Activated CD4-positive, alpha-beta T cell treated with anti-CD3 and anti-CD28 coated beads for 36 hours (primary cell): ENCODE data around the gene SVOP. TPM values are rescaled to one million over a fixed set of nuclear protein-coding genes. Genes with fewer than 3 reads are reported as not detected.
"Not testable (repeated sequence)": the region's sequence is repeated elsewhere in the genome, so short reads cannot be mapped to it uniquely, and the experiment has no call there.

Source experiments
- ATAC-seq: fragments of 200-7000 bp; cut with Tn5 transposase; one replicate; pipeline ENCODE4 v1.10.0; 2021; ENCODE audit warnings: mild to moderate bottlenecking, moderate library complexity
- CTCF ChIA-PET: fragments of 350-600 bp; sonication (Branson Sonifier 250); formaldehyde crosslinking; loops from one replicate; lab custom pipeline; 2021; ENCODE audit warnings: antibody characterized with exemption; lab: Charles Lee
- POLR2A ChIA-PET: fragments of 350-600 bp; sonication (Branson Sonifier 250); formaldehyde crosslinking; loops from one replicate; lab custom pipeline; 2021; ENCODE audit warnings: antibody characterized with exemption, inconsistent platforms; lab: Charles Lee
- DNase-seq: peaks from one replicate; pipeline ENCODE4 v3.0.0-alpha.2; 2020
- H3K27ac Mint-ChIP-seq: one replicate; pipeline ENCODE4 v1.8.0; 2021; ENCODE audit warnings: mixed read lengths
- H3K27me3 Mint-ChIP-seq: one replicate; pipeline ENCODE4 v1.8.0; 2021; ENCODE audit warnings: mixed read lengths
- H3K36me3 Mint-ChIP-seq: one replicate; pipeline ENCODE4 v1.8.0; 2021; ENCODE audit warnings: low read depth, mixed read lengths
- H3K4me1 Mint-ChIP-seq: one replicate; pipeline ENCODE4 v1.8.0; 2021; ENCODE audit warnings: mixed read lengths
- H3K4me3 Mint-ChIP-seq: one replicate; pipeline ENCODE4 v1.8.0; 2021; ENCODE audit warnings: mild to moderate bottlenecking, moderate library complexity, mixed read lengths
- H3K9me3 Mint-ChIP-seq: one replicate; pipeline ENCODE4 v1.8.0; 2021; ENCODE audit warnings: low read depth, mixed read lengths
- intact Hi-C, 2 experiments: fragments of 100-400 bp; cut with DNase I in 1 of 2; cut with micrococcal nuclease in 1 of 2; formaldehyde crosslinking; loops; one replicate each; pipeline versions ENCODE4 v1.14.2 to v1.15.1; 2022 to 2024; cut with DNase I, micrococcal nuclease
- total RNA-seq, 2 experiments: library from RNA; stranded (reverse); gene quantifications; one replicate each; pipeline ENCODE4 v1.2.3, GENCODE V29; 2021

Gene SVOP
- total RNA-seq, 2 experiments from 2014 or later: not detected

DNA sequence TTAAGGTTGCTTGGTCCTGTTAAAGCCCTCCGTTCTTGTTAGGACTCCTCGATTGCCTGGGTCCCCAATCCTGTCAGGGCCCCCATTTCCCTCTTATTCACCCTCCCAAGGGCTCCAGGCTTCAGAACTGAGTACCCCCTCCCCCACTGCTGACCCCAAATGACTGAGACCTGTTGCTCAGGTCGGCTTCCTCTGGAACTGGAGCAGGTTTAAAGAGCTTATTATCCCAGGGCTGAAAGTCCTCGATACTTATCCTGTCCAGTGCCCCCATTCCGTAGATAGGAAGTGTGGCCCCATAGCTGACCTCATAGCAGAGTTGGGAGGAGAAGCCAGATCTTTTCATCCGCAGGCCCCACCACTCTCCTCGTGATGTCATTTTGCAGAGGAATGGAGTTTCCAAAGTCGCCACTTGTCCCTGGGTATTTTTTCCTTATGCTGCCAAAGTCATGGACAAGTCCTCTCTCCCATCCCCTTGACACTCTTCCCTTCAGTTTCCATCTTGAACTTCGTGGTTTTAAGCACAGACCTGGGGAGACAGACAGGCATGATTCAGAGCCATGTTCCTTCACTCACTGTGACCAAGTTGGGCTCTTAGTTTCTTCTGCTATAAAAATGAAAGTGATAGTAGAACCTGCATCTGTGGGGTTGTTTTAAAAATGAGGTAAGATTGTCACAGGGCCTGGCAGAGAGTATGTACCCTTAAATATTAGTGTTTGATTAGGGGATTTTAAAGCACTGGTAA lies 32.7 kb upstream of the SVOP start:
- Mint-ChIP-seq H3K9me3 (no peaks in the 10 kb centered on the region), H3K36me3 (peaks cover 10% of the 10 kb centered on the region), H3K4me1 (peaks cover 6% of the 10 kb centered on the region), H3K27ac (peak overlapping the region; percentile 97), H3K4me3 (peak overlapping the region; percentile 86), H3K27me3 (no peaks in the 10 kb centered on the region)
- ATAC-seq (peak; percentile 87), DNase-seq (peak; percentile 52)
- CTCF ChIA-PET: interaction anchor here (0.8 to 2.6 kb wide), 5 partner anchors 16 to 42 kb away, joined by 3 to 12 read pairs (median 5); partner anchors contain the start of gene ALKBH2
- POLR2A ChIA-PET: interaction anchor here (1.2 kb wide), 1 partner anchor 40 kb away, joined by 4 read pairs; the partner anchor contains the start of gene ALKBH2
- intact Hi-C loops: loop anchor here (1.0 to 5.0 kb wide), 9 partner anchors 196 to 1369 kb away; partner anchors contain the start of genes CORO1C (in 1 of the 2), FICD (in 1 of the 2), ISCU (in 1 of the 2) and MMAB (in 1 of the 2)

DNA sequence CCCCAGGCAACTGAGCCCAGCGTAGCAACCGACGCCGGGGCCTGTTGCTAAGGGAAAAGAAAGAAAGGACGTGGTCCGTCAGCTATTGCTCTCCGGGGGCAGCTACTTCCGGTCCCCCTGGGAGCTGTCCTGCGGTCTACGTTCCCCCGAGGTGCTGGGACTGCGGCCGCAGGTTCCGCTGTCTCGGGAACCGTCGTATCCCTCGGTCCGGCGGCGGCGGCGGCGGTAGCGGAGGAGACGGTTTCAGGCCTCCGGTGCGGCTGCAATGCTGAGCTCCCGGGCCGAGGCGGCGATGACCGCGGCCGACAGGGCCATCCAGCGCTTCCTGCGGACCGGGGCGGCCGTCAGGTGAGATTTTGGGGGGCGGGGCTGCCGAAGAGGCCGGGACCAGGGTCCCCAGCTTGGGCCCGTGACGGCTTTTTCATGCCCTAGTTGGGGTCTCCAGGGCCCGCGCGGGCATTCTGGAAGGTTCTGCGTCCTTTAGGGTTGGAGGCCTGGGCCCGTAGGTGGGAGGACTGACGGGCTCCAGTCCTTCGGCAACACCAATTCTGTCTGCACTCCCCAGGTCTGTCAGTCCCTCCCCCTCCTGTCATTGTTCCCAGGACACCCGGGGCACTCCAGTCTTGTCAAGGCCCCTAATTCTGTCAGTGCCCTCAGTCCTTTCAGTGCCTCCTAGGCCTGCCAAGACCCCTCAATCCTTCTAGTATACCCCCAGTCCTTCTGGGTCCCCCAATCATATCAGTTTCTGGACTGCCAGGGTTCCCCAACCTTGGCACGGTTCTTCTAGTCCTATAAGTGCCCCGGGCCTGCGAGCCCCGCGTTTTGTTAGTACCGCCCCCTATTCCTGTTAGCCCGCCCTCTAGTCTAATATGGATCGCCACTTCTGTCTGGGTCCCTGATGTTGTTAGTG lies 31.8 kb upstream of the SVOP start, which contains the start of gene USP30:
USP30 (plus strand) TSS at position 163 of the 910 bp plus-strand sequence; CDS start at position 266, 103 bp downstream.
- ATAC-seq: peak; percentile 70
- ChIA-PET POLR2A (interaction anchor here (0.7 kb wide), 1 partner anchor 18 kb away, joined by 3 read pairs; no protein-coding TSS in a partner anchor), CTCF (interaction anchor here (0.7 to 2.6 kb wide), 6 partner anchors 34 to 376 kb away, joined by 3 to 14 read pairs (median 4); partner anchors contain the start of gene ALKBH2)
- H3K36me3 Mint-ChIP-seq: peaks cover 5% of the 10 kb centered on the region
- H3K27me3 Mint-ChIP-seq: no peaks in the 10 kb centered on the region
- H3K4me1 Mint-ChIP-seq: peaks cover 6% of the 10 kb centered on the region
- peak within 1 kb of the TSS; percentile 86 for H3K4me3 Mint-ChIP-seq
- intact Hi-C loops: loop anchor here (1.0 to 5.0 kb wide), 14 partner anchors 41 to 1368 kb away; partner anchors contain the start of genes ALKBH2 (in 2 of the 2), ISCU (in 2 of the 2), CORO1C (in 1 of the 2) and FICD (in 1 of the 2)
- H3K27ac Mint-ChIP-seq: peak within 1 kb of the TSS; percentile 97
- peak; percentile 91 for DNase-seq
- no peaks in the 10 kb centered on the region for H3K9me3 Mint-ChIP-seq

DNA sequence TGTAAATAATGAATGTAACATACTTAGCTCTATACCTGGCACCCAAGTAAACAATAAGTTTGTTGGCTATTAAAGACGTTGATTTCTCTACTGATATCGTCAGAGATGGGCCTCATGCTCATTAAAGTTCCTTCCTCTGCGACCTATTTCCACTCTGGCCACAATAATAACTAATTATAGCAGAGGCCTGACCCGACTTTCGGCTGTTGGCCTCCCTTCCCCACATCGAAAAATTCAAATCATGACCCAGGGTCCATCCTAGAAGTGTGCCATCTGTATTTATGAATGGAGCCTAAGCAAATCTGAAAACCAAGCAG lies 31.2 kb upstream of the SVOP start:
- Mint-ChIP-seq H3K27ac (peak overlapping the region; percentile 85), H3K4me1 (peaks cover 6% of the 10 kb centered on the region), H3K9me3 (no peaks in the 10 kb centered on the region), H3K36me3 (peaks cover 5% of the 10 kb centered on the region), H3K4me3 (peak overlapping the region; percentile 86), H3K27me3 (no peaks in the 10 kb centered on the region)
- intact Hi-C loops: loop anchor here (1.0 to 5.0 kb wide), 13 partner anchors 41 to 1367 kb away; partner anchors contain the start of genes ALKBH2 (in 2 of the 2), ISCU (in 2 of the 2), CORO1C (in 1 of the 2) and FICD (in 1 of the 2)
- POLR2A ChIA-PET: interaction anchor here (0.7 kb wide), 1 partner anchor 17 kb away, joined by 3 read pairs; no protein-coding TSS in a partner anchor
- DNase-seq: no peak
- CTCF ChIA-PET: interaction anchor here (0.8 to 2.6 kb wide), 5 partner anchors 40 to 376 kb away, joined by 3 to 14 read pairs (median 4); partner anchors contain the start of gene ALKBH2
- ATAC-seq: no peak

DNA sequence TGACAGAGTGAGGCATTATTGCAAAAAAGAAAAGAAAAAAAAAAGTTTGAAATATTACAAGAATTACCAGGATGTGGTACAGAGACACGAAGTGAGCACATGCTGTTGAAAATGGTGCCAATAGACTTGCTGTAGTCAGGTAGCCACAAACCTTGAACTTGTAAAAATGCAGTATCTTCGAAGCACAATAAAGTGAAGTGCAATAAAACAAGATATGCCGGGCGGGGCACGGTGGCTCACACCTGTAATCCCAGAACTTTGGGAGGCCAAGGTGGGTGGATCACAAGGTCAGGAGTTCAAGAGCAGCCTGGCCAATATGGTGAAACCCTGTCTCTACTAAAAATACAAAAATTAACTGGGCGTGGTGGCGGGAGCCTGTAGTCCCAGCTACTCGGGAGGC lies 28.9 kb upstream of the SVOP start:
- H3K9me3 Mint-ChIP-seq, H3K4me1 Mint-ChIP-seq, ATAC-seq, POLR2A ChIA-PET, CTCF ChIA-PET, H3K27ac Mint-ChIP-seq, H3K4me3 Mint-ChIP-seq, H3K27me3 Mint-ChIP-seq, DNase-seq, H3K36me3 Mint-ChIP-seq: not testable (repeated sequence)
- intact Hi-C loops: loop anchor here in 1 of 2 experiments (5.0 kb wide), 1 partner anchor 487 kb away; the partner anchor contains the start of genes ISCU and SART3

DNA sequence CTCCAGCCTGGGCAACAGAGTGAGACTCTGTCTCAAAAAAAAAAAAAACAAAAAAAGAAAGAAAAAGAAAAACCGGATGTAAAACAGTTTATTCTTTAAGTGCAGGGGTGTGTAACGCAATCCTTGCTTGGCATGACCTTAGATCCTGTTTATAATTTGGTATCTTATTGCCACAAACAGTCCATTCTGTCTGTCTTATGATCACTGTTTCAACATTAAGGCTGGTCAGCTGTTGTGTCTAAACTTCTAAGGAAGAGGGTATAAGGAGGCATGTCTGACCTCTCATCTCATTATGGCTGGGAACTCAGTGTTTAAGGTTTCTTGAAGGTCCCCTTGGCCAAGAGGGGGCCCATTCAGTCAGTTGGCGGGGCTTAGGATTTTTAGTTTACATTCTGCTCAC lies 27.8 kb upstream of the SVOP start:
- ATAC-seq, H3K36me3 Mint-ChIP-seq, intact Hi-C loops, H3K27ac Mint-ChIP-seq, H3K4me3 Mint-ChIP-seq, H3K9me3 Mint-ChIP-seq, POLR2A ChIA-PET, H3K4me1 Mint-ChIP-seq, H3K27me3 Mint-ChIP-seq, CTCF ChIA-PET, DNase-seq: not testable (repeated sequence)

DNA sequence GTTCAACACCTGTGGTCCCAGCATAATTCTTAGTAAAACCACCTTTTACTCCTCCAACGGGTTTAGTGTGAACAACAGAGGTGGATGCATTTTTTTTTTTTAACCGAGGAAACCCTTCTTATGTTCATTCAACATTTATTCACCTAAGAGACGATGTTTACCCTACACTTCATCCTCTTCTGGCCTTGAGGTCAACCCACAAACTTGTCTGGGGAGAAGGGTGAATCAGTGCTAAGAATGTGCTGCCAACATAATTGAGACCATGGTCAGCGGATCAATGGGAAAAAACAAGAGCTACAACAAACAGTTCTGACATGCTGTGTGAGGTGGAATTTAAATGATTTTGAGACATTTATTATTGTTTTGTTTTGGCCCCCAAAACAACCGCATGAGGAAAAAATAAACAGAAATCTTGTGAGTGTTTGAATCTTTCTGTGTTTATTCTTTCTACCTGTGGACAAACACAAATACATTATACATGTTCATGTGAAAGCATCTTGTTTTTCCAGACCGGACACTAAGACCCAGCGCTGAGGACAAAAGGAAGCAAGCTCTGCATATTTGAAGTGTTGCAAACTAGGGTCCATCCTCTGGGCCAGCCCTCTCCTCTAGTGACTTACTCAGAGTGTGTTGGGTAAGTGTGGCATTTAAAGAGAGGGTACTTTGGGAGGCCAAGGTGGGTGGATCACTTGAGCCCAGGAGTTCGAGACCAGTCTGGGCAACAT lies 26.4 kb upstream of the SVOP start:
- ATAC-seq (no peak), DNase-seq (no peak)
- Mint-ChIP-seq H3K27me3 (peaks cover 12% of the 10 kb centered on the region), H3K36me3 (peaks cover 3% of the 10 kb centered on the region), H3K4me3 (no peak overlapping the region), H3K9me3 (no peaks in the 10 kb centered on the region), H3K4me1 (peaks cover 6% of the 10 kb centered on the region), H3K27ac (no peak overlapping the region)
- POLR2A ChIA-PET: no interaction called here
- CTCF ChIA-PET: interaction anchor here (0.7 to 0.8 kb wide), 2 partner anchors 585 to 800 kb away, joined by 3 read pairs; no protein-coding TSS in a partner anchor
- intact Hi-C loops: no loop called here

DNA sequence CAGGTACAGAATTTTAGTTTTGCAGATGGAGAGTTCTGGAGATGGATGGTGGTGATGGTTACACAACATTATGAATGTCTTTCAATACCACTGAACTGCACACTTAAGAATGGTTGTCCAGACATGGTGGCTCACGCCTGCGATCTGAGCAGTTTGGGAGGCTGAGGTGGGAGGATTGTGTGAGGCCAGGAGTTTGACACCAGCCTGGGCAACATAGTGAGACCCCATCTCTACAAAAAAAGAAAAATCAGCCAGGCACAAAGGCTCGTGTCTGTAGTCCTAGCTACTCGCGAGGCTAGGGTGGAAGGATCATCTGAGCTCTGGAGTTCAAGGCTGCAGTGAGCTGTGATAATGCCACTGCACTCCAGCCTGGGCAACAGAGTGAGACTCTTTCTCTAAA lies 23.4 kb upstream of the SVOP start:
- Mint-ChIP-seq H3K4me3 (no peak overlapping the region), H3K27ac (no peak overlapping the region), H3K27me3 (peaks cover 15% of the 10 kb centered on the region), H3K4me1 (no peaks in the 10 kb centered on the region), H3K9me3 (no peaks in the 10 kb centered on the region), H3K36me3 (no peaks in the 10 kb centered on the region)
- DNase-seq (no peak), ATAC-seq (no peak)
- ChIA-PET POLR2A (no interaction called here), CTCF (no interaction called here)
- intact Hi-C loops: no loop called here

DNA sequence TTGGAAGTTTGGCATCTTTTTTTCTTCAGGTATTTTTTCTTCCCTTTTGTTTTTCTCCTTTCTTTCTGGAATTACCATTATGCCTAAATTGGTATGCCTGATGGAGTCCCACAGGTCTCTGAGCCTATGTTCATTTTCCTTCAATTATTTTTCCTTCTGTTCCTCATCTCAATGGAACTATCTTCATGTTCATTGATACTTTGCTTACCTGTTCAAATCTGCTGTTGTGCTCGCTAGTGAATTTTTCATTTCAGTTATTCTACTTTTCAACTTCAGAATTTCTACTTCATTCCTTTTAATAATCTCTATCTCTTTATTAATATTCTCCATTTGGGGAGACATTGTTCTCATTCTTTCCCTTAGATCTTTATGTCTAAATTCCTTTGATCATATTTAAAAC lies 16.1 kb upstream of the SVOP start:
- Mint-ChIP-seq H3K4me3 (no peak overlapping the region), H3K27me3 (peaks cover 6% of the 10 kb centered on the region), H3K4me1 (no peaks in the 10 kb centered on the region), H3K36me3 (peaks cover 4% of the 10 kb centered on the region), H3K27ac (no peak overlapping the region), H3K9me3 (peaks cover 13% of the 10 kb centered on the region)
- ATAC-seq (no peak), DNase-seq (no peak)
- ChIA-PET POLR2A (no interaction called here), CTCF (interaction anchor here (0.7 kb wide), 1 partner anchor 25 kb away, joined by 3 read pairs; no protein-coding TSS in a partner anchor)
- intact Hi-C loops: no loop called here

DNA sequence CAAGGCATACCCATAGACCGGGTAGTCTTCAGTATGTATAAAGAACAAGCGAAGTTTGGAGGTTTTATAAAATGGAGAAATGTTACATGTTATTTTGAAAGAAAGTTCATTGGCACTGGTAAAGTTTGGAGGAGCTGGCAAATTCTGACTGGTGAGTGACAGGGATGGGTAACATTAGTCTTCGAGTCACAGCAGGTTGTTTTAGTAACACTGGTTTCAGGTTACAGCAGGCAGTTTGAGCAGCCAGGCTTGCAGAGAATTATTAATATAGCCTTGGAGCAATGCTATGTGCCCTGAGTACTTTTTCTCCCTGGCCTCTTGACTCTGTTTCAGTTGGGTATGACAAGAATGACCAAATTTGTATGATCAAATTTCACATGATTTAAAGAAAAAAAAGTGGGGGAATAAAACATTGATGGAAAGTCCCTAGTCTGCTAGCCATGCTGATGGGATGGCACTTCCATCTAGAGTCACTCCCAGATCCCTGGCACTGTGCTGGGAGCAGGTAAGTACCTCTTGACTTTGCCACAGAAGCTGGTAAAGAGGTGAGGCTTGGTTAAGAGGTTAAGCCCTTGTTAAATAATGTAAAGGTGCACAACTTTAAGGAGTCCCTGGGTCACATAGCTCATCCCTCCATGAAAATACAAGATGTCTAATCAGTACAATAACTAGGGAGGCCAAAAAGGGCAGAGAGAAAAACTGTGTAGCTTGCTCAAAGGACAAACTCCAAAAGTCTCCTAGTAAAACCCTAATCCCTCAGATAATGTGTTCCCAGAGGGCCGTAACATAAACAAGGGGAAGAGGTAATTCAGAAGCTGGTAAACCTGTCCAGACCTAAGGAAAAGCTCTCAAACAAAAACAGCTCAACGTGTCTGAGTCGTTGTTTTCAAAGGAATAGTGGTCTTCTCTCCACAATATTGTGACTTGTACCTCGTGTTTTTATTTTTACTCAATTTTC lies 12.7 kb upstream of the SVOP start:
- Mint-ChIP-seq H3K4me3 (no peak overlapping the region), H3K27me3 (peaks cover 15% of the 10 kb centered on the region), H3K4me1 (no peaks in the 10 kb centered on the region), H3K9me3 (peaks cover 13% of the 10 kb centered on the region), H3K27ac (no peak overlapping the region), H3K36me3 (peaks cover 4% of the 10 kb centered on the region)
- ChIA-PET CTCF (interaction anchor here (0.6 to 0.7 kb wide), 3 partner anchors 30 to 395 kb away, joined by 3 to 4 read pairs (median 3); no protein-coding TSS in a partner anchor), POLR2A (no interaction called here)
- no peak for ATAC-seq
- intact Hi-C loops: no loop called here
- no peak for DNase-seq
